Endometrial microvascular endothelial cells (primary cell): Measurements from ENCODE around the gene NAGLU. TPM values are rescaled to one million over a fixed set of nuclear protein-coding genes. Genes with fewer than 3 reads are reported as not detected.
"Not testable (repeated sequence)": the region's sequence is repeated elsewhere in the genome, so short reads cannot be mapped to it uniquely, and the experiment has no call there.

Experiments used
- in situ Hi-C: cut with HindIII; loops from 2 replicates; pipeline ENCODE4 v1.10.0; 2017; ENCODE audit warnings: low sequenced_read_pairs, low pct_unique_long_range_greater_than_20kb; ENCODE audit errors: inconsistent ontology term
- total RNA-seq: library from RNA; depleted of rRNA; stranded (reverse); fragments of >200 nt; gene quantifications from one replicate; pipeline ENCODE4 v1.2.3, GENCODE V29; 2015; ENCODE audit errors: inconsistent ontology term

NAGLU gene
- total RNA-seq, 1 donor from 2014 or later, result 33.7 TPM

GRCh38 chr17:42537156-42537805, 1.2 kb downstream of the NAGLU start:
- in situ Hi-C loops, result no loop called here

DNA sequence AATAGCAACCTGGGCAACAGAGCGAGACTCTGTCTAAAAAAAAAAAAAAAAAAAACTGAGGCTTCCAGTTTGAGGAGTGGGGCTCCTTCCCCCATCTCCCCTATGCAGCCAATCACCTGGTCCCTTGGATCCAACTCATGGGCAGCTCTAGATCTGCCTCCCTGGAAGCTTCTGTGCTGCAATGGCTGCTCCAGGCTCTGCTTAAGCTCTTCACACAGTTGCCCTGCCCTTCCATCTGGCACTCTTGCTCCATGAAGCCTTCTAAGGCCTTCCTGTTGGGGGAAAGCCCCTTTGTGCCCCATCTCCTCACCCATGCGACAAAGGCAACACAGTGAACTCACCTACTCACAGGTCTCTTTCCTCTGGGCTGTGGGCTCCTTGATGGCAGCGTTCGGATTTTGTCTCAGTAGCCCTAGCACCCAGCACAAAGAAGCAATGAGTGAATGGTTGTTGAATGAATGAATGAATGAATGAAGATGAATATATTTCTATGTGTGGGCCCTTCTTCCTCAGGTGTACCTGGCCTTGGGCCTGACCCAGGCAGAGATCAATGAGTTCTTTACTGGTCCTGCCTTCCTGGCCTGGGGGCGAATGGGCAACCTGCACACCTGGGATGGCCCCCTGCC, 1.9 kb downstream of the NAGLU start:
- in situ Hi-C loops, result no loop called here

DNA sequence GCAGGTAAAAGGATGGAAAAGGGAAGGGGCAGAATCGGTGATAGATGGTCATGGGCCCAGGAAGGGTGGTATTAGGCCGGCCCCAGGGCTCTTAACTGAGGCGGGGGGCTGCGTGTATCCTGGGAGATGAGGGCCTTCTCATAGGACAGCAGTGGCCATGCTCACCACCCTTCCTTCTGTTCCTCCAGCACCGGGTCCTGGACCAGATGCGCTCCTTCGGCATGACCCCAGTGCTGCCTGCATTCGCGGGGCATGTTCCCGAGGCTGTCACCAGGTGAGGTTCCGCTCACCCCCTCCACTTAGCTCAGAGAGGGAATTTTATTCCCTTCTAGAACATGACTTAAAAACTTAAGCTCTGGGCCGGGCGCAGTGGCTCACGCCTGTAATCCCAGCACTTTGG, 2.4 kb downstream of the NAGLU start:
- in situ Hi-C loops, result no loop called here

DNA sequence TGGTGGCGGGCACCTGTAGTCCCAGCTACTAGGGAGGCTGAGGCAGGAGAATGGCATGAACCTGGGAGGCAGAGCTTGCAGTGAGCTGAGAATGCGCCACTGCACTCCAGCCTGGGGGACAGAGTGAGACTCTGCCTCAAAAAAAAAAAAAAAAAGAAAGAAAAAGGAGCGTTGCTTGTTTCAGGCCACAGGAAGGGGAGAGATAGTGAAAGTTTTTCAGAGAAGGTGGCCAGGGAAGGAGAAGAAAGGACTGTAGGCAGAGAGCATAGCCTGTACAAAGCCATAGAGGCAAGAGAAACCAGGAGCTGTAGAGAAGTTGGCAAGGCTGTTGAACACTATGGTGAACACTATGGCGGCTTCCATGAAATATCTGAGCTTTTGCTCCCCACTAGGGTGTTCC, 4.5 kb downstream of the NAGLU start:
- in situ Hi-C loops, result not testable (repeated sequence)

DNA sequence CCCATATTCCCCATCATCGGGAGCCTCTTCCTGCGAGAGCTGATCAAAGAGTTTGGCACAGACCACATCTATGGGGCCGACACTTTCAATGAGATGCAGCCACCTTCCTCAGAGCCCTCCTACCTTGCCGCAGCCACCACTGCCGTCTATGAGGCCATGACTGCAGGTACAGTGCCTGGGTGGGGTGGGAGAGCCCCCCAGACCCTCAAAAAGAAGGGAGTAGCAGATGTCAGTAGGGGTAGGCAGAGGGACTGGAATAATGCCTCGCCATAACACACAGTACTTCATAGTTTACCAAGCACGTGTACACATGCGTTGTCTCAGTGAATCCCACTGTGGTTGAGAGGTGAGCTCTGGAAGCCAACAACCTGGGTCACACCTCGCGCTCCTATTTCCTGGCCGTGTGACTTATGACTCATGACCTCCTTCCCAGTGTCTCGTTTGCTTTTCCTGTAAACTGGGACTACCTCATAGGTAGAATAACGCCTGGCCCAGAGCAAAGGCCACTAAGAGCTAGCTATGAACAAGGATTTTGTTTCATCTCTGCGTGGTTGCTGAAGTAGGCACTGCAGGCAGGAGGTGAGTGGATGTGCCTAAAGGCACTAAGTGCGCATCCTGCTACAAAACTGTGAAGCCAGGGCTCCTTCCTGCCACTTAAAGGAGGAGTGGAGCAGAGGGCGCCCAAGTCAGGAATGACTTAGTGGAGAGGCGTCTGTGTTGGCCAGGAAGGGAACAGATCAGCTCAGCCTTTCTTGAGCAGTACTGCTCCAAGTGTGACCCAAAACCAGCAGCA, 5.2 kb downstream of the NAGLU start:
- in situ Hi-C loops, result no loop called here

GRCh38 chr17:42543190-42544079, 7.4 kb downstream of the NAGLU start:
- in situ Hi-C loops, result no loop called here

DNA sequence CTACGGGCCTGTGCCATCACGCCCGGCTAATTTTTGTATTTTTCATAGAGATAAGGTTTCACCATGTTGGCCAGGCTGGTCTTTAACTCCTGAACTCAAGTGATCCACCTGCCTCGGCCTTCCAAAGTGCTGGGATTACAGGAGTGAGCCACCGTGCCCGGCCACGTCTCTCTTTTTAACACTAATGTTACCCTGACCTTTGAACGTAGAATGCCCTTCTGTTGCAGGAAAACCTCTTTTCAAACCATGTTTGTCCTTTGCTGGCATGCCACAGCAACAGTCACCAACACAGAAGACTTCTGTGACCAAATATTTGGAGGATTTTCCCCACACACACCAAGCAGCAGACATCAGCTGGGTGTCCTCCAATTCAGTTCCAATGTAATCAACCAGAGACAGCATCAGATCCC, 8.8 kb downstream of the NAGLU start:
- in situ Hi-C loops, result no loop called here

- in situ Hi-C loops, result not testable (repeated sequence)
Observed at GRCh38 chr17:42545755-42546505, 9.9 kb downstream of the NAGLU start.

DNA sequence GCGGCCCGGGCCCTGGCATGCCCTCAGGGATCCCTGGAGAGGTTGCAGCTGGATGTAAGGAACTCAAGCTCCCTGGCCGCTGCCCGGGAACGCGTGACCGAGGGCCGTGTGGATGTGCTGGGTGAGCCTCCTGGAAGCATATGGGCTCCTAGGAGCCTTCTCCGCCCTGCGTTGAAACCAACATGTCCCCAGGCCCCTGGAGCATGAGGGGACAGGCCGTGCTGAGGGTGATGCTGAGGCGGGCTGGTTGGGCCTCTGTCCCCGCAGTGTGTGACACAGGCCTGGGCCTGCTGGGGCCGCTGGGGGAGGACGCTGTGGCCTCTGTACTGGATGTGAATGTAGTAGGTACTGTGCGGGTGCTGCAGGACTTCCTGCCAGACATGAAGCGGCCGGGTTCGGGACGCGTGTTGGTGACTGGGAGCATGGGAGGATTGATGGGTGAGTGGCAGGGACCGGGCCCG, 11.0 kb downstream of the NAGLU start:
- in situ Hi-C loops, result no loop called here

GRCh38 chr17:42547698-42548069, 11.6 kb downstream of the NAGLU start:
- in situ Hi-C loops, result no loop called here

DNA sequence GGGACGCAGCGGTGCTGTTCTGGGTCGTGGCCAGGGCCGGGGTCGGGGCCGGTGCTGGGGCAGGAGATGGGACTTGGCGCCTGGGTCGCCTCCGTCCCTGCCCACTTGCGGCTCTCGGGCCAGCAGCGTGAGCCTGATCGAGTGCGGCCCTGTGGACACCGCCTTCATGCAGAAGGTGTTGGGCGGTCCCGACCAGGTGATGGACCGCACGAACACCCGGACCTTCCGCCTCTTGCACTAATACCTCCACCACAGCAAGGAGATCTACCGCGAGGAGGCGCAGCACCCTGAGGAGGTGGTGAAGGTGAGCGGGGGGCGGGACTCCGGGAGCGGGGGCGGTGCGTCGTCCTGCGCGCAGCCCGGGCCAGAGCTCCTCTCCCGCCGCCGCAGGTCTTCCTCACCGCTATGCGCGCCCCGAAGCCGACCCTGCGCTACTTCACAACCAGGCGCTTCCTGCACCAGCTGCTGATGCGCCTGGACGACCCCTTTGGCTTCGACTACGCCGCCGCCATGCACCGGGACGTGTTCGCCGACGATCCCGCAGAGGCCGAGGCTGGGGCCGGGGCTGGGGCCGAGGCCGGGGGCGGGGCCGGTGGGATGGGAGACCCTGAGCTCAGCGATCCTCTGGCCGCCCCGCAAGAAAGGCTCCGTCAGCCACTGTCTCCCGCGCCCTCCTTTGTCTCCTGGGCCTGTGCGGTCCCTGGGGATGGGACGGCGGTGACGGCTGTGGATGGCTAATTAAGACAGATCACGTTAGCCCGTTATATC, 12.2 kb downstream of the NAGLU start:
- in situ Hi-C loops, result no loop called here

GRCh38 chr17:42548993-42549755, 13.1 kb downstream of the NAGLU start:
- in situ Hi-C loops, result no loop called here

DNA sequence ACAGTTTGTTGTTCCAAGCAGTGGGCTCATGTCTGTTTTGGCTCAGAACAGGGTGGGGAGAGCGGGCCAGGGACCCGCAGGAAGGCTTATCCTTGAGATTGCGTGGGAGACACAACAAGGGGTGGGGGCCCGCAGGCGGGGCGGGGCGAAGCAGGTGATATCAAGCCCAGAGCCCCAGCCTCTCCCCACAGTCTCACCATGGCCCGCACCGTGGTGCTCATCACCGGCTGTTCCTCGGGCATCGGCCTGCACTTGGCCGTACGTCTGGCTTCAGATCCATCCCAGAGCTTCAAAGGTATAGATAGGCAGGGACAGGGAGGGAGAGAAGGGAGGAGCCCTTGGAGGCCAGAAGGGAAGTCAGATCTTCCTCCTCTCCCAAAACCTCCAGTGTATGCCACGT, 16.7 kb downstream of the NAGLU start, which contains the start of gene HSD17B1:
Gene HSD17B1 (plus strand): TSS at position 188 of the 400 bp plus-strand sequence. CDS start 11 bp downstream, at position 199.
- in situ Hi-C loops, result not testable (repeated sequence)

DNA sequence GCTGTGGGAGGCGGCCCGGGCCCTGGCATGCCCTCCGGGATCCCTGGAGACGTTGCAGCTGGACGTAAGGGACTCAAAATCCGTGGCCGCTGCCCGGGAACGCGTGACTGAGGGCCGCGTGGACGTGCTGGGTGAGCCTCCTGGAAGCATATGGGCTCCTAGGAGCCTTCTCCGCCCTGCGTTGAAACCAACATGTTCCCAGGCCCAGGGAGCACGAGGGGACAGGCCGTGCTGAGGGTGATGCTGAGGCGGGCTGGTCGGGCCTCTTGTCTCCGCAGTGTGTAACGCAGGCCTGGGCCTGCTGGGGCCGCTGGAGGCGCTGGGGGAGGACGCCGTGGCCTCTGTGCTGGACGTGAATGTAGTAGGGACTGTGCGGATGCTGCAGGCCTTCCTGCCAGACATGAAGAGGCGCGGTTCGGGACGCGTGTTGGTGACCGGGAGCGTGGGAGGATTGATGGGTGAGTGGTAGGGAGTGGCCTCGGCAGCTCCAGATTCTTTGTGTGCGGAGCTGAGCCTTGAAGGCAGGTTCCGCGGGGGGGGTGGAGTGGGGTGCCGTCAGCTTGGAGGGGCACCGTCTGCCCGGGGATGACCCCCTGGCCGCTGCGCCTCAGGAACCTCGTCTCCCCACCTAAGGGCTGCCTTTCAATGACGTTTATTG, 17.2 kb downstream of the NAGLU start:
- in situ Hi-C loops, result no loop called here

DNA sequence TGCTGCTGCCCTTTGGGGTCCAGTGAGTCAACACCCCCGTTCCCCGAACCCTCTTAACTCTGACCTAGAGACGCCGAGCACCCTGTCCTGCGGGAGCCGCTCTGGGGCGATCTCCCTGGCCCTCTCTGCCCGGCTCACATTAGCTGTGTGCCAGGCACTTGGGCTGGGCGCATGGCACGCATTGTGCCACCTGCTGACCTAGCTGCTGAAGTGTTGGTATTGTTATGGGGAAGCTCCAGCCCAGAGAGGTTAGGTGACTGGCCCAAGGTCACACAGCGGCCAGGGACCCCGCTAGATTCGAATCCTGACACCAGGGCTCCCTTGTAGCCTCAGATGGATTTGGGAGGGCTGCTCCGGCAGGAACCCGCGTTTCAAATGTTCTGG, 17.8 kb downstream of the NAGLU start:
- in situ Hi-C loops, result no loop called here

DNA sequence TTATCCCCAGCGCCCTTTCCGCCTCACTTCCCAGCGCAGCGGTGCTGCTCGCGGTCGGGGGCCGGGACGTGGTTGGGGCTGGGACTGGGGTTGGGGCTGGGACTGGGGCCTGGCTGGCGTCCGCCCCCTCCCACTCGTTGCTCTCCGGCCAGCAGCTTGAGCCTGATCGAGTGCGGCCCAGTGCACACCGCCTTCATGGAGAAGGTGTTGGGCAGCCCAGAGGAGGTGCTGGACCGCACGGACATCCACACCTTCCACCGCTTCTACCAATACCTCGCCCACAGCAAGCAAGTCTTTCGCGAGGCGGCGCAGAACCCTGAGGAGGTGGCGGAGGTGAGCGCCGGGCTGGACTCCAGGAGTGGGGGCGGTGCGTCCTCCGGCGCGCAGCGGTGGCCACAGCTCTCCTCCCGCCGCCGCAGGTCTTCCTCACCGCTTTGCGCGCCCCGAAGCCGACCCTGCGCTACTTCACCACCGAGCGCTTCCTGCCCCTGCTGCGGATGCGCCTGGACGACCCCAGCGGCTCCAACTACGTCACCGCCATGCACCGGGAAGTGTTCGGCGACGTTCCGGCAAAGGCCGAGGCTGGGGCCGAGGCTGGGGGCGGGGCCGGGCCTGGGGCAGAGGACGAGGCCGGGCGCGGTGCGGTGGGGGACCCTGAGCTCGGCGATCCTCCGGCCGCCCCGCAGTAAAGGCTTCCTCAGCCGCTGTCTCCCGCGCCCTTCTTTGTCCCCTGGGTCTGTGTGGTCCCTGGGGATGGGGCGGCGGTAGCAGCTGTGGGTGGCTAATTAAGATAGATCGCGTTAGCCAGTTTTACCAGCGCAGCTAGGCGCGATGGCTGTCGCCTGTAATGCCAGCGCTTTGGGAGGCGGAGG, 18.4 kb downstream of the NAGLU start:
- in situ Hi-C loops, result no loop called here
